Fibroblast of skin of abdomen (primary cell): Measurements from ENCODE around the gene SNX6.
"Not testable (repeated sequence)": the region's sequence is repeated elsewhere in the genome, so short reads cannot be mapped to it uniquely, and the experiment has no call there.

Experiments used
- DNase-seq: peaks from one replicate; pipeline ENCODE4 v3.0.0-alpha.2; 2013

SNX6 gene

DNA sequence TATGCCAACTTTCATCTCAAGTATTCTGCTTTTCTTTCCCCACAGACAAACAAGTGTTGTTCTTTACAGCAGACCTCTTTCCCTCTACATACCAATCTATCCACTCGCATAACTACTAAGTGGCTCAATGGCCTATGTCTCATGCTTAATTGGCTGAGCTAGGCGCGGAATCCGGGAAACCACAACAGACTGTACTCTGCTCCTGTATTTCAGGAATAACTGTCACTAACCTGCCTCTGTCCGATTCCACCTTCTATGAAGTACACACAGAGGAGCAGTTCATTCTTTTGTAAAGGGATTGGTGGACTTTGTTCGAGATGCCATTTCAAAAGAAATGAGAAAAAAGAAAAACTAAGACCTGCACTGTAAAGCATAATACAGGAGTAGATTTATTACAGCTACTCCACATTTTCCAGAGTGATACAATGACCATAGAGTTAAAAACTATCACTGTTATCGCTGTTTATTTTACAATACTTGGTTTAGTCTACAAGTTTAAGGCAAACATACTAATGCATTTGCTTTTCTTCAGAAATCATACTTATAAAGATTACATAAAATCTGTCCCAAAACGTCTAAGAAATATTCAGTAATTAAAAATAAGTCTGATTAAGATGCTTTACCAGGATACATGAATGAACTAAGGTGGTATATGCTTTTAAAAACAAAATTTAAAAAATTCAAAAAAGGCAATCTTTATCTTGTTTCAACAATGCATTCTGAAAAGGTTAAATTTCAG, 67.7 kb downstream of the SNX6 start:
- DNase-seq: not testable (repeated sequence)

DNA sequence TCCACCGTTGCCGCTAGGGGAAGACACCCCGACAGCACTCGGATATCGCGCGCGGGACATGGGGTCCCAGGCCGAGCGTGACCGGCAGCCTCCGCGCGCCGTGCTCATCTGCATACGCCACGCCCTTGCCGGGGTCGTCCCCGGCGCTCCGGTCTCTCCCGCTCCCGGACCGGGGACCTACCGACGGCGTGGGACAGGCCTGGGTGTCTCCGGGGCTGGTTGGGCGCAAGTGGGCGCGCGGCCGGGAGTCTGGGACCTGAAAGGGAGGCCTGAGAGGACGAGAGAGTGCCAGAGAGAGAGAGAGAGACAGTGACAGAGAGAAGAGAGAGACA, 73.5 kb downstream of the SNX6 start:
- DNase-seq: not testable (repeated sequence)

DNA sequence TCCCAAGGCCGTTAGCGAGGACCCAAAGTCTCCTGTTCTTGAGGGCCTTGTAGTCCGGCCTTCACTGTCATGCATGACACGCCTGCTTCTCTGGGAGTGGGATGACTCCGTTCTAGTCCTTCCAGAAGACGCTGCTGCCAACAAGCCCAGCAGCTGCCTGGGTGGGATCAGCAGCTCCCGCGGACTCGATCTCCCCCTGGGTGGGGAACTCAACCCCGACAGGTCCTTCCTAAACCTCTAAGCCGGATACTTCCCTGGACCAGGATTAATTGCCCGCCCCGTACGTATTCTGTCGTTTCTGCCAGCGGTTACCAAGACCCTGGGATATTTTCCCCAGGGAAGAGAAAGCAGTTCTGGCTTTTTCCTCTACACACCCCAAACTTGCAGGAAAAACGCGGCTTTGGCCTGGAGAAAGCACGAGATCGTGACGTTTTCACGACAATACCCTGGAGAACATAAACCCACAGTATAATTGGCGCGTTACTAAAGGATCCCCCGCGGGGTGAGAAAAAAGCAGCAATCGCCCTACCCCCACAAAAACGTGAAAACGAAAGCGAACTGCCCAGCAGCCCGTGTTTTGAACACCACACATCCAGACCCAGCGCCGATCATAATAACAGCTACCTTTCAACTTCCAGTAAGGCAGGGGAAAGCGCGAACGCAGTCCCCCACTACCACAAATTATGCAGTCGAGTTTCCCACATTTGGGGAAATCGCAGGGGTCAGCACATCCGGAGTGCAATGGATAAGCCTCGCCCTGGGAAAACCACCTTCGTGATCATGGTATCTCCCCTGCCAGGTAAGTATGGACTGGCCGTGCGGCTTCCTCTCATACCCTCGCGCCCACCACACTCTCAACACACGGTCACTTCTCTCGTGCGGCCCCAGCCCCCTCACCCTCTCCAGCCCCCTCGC, 74.1 kb downstream of the SNX6 start:
- DNase-seq: not testable (repeated sequence)

DNA sequence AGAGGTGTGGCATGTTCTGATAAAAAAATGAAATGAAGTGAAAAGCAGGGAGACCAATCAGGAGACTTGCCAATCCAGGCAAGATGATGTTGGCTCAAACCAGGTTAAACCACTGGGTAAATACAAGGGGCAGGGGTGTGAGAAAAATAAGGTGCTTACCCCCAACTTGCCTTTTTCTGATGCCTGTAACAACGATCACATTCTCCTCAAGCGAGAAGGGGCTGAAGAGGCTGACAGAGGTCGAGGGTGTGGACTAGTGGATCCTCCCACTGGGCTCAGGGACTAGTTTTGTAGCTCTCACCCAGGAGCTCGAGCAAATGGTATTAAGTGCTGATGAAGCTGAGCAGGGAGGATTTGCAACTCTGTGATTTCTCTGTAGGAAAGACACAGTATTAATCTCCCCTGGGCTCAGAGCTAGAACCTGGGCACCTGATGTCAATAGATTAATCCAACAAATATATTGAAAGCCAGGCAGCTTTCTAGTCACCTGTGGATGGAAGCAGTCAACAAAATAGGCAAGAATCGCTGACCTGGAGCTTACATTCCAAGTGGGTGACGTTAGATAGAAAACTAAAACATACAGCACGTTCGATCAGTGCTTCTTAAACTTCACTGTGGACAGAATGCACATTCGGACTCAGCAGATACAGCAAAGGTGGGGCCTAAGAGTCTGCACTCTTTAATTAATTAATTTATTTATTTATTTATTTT, 75.3 kb downstream of the SNX6 start:
- peak; percentile 33 for DNase-seq

DNA sequence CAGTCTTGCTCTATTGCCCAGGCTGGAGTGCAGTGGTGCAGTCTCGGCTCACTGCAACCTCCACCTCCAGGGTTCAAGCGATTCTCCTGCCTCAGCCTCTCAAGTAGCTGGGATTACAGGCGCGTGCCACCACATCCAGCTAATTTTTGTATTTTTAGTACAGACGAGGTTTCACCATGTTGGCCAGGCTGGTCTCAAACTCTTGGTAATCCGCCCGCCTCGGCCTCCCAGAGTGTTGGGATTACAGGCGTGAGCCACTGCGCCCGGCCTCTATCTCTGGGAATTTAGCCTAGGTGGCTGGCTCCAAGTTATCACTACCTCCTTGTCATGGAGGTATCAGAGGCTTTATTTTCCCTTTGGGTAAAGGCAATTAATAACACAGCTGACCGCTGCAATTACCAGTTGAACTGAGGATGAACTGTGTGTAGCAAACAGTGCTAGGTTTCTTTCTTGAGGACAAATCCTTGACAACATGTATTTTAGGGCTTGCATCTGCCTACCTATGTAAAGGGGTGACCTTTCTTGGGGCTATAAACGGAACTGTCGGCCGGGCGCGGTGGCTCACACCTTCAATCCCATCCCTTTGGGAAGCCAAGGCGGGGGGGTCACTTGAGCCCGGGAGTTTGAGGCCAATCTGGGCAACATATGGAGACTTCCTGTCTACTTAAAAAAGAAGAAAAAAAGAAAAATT, 80.5 kb downstream of the SNX6 start:
- DNase-seq: not testable (repeated sequence)

DNA sequence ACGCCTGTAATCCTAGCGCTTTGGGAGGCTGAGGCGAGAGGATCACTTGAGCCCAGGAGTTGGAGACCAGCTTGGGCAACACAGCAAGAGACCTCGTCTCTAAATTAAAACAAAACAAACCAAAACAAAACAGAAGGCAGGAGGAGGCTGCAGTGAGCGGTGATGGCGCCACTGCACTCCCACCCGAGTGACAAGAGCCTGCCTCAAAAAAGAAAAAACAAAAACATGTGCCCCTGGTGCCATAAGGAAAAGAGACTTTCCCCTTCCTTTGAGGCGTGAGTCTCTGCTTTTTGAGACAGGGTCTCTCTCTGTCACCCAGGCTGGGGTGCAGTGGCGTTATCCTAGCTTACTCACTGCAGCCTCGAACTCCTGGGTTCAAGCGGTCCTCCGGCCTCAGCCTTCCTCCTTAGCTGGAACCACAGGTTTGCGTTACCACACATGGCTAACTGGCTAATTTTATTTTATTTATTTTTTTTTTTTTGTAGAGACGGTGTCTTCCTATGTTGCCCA, 81.4 kb downstream of the SNX6 start:
- DNase-seq: no peak

DNA sequence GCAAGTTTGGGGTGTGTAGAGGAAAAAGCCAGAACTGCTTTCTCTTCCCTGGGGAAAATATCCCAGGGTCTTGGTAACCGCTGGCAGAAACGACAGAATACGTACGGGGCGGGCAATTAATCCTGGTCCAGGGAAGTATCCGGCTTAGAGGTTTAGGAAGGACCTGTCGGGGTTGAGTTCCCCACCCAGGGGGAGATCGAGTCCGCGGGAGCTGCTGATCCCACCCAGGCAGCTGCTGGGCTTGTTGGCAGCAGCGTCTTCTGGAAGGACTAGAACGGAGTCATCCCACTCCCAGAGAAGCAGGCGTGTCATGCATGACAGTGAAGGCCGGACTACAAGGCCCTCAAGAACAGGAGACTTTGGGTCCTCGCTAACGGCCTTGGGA, 82.8 kb downstream of the SNX6 start:
- DNase-seq: not testable (repeated sequence)

DNA sequence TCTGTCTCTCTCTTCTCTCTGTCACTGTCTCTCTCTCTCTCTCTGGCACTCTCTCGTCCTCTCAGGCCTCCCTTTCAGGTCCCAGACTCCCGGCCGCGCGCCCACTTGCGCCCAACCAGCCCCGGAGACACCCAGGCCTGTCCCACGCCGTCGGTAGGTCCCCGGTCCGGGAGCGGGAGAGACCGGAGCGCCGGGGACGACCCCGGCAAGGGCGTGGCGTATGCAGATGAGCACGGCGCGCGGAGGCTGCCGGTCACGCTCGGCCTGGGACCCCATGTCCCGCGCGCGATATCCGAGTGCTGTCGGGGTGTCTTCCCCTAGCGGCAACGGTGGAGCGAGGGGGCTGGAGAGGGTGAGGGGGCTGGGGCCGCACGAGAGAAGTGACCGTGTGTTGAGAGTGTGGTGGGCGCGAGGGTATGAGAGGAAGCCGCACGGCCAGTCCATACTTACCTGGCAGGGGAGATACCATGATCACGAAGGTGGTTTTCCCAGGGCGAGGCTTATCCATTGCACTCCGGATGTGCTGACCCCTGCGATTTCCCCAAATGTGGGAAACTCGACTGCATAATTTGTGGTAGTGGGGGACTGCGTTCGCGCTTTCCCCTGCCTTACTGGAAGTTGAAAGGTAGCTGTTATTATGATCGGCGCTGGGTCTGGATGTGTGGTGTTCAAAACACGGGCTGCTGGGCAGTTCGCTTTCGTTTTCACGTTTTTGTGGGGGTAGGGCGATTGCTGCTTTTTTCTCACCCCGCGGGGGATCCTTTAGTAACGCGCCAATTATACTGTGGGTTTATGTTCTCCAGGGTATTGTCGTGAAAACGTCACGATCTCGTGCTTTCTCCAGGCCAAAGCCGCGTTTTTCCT, 83.4 kb downstream of the SNX6 start:
- DNase-seq: not testable (repeated sequence)

DNA sequence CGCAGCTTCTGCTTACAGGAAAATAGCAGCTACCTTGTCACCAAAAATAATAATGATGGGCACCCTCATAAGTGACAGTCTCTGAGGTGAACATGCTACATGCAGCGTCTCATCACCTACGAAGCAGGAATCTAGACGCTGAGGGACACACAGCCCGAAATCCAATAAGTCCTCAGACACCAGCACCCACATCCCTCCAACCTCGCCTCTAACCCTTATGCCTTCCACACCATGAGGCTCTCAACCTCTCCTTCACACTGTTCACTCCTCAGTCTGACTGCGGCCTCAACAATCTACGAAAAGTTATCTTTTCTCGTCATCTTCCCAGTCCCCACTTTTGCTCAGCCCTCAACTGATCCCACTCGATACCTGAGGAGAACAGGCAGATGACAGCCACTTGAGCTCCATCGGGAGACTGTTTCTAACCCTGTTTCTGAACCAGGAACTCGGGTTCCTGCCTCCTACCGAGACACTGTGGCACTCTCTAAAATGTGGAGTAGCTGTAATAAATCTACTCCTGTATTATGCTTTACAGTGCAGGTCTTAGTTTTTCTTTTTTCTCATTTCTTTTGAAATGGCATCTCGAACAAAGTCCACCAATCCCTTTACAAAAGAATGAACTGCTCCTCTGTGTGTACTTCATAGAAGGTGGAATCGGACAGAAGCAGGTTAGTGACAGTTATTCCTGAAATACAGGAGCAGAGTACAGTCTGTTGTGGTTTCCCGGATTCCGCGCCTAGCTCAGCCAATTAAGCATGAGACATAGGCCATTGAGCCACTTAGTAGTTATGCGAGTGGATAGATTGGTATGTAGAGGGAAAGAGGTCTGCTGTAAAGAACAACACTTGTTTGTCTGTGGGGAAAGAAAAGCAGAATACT, 89.5 kb downstream of the SNX6 start:
- DNase-seq: not testable (repeated sequence)

DNA sequence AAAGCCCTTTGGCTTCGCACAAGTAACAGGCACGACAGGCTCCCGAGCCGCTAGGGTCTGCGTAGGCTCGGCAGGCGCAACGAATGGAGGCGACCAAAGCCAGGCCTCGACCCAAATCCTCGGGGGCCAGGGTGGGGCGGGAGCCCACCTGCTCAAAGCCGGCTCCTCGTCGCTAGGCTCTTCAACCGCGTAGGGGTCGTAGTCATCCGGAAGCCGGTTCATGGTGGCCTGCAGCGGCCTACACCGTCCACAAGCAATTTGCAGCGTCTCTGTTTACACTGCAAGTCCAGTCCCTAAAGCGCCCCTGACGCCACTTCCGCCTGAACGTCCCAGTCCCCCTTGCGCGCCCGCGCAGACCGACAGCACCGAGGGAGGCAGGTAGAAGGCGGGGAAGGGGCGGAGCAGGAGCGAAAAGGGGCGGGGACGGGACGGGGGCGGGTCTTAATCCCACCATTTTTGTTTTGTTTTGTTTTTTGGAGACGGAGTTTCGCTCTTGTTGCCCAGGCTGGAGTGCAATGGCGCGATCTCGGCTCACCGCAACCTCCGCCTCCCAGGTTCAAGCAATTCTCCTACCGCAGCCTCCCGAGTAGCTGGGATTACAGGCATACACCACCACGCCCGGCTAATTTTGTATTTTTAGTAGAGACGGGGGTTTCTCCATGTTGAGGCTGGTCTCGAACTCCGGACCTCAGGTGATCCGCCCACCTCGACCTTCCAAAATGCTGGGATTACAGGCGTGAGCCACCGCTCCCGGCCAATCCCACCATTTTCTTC, 90.4 kb downstream of the SNX6 start, which contains the start of gene EAPP:
Gene EAPP (minus strand): TSS at position 295 of the 774 bp plus-strand sequence. CDS start 73 bp downstream, at position 222.
- peak; percentile 96 for DNase-seq

DNA sequence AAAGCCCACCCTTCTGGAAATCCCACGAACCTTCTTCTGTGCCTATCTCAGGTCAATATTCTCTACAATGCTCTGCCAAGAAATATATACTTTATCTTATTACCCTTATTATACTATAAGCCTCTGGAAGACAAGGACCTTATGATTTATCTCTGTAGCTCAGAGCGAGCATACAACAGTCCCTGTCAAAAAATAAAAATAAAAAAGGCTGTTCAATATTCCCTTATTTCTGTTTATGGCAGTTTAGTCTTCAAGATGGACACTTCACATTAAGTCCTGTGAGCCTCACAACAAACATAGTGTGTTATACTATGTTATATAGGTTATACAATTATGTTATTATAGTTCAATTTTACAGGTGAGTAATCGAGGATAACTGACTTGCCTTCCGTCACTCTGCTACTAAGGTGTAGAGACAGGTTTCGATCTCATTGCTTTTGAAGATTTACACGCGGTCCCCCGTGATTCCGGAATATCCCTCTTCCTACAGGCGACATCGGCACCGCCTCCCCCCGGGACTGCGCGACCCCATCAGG, 91.0 kb downstream of the SNX6 start:
- DNase-seq: no peak

DNA sequence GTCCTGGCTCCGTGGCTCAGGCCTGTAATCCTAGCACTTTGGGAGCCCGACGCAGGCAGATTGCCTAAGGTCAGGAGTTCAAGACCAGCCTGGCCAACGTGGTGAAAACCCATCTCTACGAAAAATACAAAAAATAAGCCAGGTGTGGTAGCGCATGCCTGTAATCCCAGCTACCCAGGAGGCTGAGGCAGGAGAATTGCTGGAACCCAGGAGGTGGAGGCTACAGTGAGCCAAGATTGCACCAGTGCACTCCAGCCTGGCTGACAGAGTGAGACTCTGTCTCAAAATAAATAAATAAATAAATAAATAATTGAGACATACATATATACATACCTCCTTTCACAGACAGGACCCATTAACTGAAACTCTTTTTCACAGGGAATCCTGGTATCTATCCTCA, 91.9 kb downstream of the SNX6 start:
- not testable (repeated sequence) for DNase-seq

DNA sequence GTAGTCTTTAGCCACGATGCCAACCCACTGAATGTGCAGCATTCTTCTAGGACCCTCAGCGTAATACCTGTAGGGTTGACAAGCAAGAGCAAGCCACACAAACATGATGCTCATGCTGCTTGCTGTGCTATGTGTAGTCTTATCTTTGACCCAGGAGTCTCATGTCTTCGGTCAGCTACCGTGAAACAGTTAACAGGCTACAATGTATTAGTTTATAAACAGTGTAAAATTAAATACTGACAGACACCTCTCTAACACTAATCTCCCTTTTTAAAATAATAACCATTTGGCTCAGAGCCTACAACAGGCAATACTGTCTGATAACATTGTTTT, 92.3 kb downstream of the SNX6 start:
- DNase-seq: no peak

DNA sequence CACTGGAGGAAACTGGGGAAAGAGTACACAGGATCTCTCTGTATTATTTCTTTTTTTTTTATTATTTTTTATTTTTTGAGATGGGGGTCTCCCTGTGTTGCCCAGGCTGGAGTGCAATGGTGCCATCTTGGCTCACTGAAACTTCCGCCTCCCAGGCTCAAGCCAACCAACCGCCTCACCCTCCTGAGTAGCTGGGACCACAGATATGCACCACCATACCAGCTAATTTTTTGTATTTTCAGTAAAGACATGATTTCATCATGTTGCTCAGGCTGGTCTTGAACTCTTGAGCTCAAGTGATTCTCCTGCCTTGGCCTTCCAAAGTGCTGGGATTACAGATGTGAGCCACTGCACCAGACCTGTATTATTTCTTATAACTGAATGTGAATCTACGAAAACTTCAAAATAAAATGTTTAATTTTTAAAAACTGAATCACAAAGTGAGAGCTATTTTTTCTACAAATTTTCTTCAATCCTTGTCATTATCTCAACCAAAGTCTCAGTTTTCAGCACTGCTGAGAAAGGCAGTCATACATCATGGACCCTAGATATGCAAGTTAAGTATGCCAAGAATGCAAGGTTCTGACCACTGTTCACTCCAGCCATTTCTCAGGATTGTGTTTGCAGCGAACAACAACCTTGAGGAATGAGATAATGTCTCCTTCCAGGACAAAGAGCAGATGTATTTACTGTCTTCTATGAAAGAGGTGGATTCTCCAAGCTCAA, 92.8 kb downstream of the SNX6 start:
- DNase-seq: peak; percentile 71

DNA sequence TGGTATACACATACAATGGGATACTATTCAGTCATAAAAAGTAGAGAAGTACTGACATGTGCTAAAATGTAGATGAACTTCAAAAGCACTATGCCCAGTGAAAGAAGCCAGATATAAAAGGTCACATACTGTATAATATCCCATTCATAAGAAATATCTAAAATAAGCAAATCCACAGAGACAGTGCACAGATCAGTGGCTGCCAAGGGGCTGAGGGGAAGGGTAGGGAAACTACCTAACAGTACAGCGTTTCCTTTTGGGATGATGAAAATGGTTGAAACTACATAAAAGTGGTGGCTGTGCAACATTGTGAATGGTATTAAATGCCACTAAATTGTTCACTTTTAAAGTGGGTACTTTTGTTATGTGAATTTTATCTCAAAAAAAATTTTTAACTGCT, 102.4 kb downstream of the SNX6 start:
- DNase-seq: no peak

DNA sequence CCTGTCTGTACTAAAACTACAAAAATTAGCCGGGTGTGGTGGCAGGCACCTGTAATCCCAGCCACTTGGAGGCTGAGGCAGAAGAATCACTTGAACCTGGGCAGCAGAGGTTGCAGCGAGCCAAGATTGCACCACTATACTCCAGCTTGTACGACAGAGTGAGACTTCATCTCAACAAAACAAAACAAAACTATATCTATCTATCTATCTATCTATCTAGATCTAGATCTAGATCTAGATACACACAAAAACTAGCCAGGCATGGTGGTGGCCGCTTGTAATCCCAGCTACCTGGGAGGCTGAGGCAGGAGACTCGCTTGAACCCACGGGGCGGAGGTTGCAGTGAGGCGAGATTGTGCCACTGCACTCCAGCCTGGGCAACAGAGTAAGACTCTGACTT, 105.7 kb downstream of the SNX6 start:
- not testable (repeated sequence) for DNase-seq

DNA sequence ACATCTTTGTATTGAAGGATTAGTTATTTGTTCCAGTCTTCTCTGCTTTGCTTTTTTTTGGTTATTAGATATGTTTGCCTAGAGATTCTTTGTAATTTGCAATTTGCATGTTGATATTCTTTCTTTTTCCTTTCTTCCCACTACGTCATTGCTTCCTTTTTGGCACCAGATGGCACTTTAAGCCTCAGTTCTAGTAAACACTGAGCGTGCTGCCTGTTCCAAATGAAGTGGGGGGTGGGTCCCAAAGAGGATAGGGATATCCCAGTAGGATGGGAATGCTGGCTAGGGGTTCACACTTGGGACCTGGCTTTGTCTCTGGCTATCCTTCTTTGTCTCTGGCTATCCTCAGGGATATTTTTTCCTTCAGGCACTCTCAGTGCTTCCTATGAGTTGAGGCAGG, 107.5 kb downstream of the SNX6 start:
- DNase-seq: no peak

DNA sequence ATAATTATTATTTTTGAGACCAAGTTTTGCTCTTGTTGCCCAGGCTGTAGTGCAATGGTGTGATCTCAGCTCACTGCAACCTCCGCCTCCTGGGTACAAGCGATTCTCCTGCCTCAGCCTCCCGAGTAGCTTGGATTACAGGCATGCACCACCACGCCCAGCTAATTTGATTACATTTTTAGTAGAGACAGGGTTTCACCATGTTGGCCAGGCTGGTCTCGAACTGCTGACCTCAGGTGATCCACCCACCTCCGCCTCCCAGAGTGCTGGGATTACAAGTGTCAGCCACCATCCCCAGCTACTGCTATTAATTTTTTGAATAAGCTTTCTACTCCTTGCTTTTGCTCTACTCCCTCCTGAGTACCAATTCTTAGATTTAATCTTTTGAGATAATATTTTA, 108.9 kb downstream of the SNX6 start:
- DNase-seq: not testable (repeated sequence)
